Spleen (tissue), 11 donors: ENCODE results near the gene CTBP1. TPM values are rescaled to one million over a fixed set of nuclear protein-coding genes. Genes with fewer than 3 reads are reported as not detected.

Experiments used
- DNase-seq: peaks from one replicate; pipeline ENCODE4 v3.0.0-alpha.2; 2020
- H3K27ac ChIP-seq, 8 donors: fragments of 200-600 bp; sonication (generic) in 7 of 8; 1 replicate in 4 of 8; 2 replicates in 4 of 8; pipeline versions ENCODE4 v1.5.0 to v1.8.0; 2016 to 2021; ENCODE audit warnings: inconsistent platforms in 4 of 8, mild to moderate bottlenecking in 4 of 8, moderate library complexity in 1 of 8
- H3K27me3 ChIP-seq, 7 donors: fragments of 200-600 bp; sonication (generic) in 6 of 7; replicated peaks in 1 of 7; 1 replicate in 4 of 7; 2 replicates in 3 of 7; pipeline versions ENCODE4 v1.5.0 to v1.8.0; 2016 to 2021; ENCODE audit warnings: inconsistent platforms in 3 of 7, mild to moderate bottlenecking in 1 of 7
- H3K36me3 ChIP-seq, 6 donors: fragments of 200-600 bp; sonication (generic) in 5 of 6; 1 replicate in 4 of 6; 2 replicates in 2 of 6; pipeline versions ENCODE4 v1.5.0 to v1.8.0; 2016 to 2021; ENCODE audit warnings: inconsistent platforms in 2 of 6
- H3K4me1 ChIP-seq, 6 donors: fragments of 200-600 bp; sonication (generic) in 5 of 6; 1 replicate in 3 of 6; 2 replicates in 3 of 6; pipeline versions ENCODE4 v1.5.0 to v1.8.0; 2016 to 2021; ENCODE audit warnings: inconsistent platforms in 3 of 6
- H3K4me3 ChIP-seq, 8 donors: fragments of 200-600 bp; sonication (generic) in 7 of 8; 1 replicate in 4 of 8; 2 replicates in 4 of 8; pipeline versions ENCODE4 v1.5.0 to v1.8.0; 2016 to 2021; ENCODE audit warnings: inconsistent platforms in 4 of 8, mild to moderate bottlenecking in 4 of 8, moderate library complexity in 2 of 8
- H3K9me3 ChIP-seq, 8 donors: fragments of 200-600 bp; sonication (generic) in 7 of 8; 1 replicate in 4 of 8; 2 replicates in 4 of 8; pipeline versions ENCODE4 v1.5.0 to v1.8.0; 2016 to 2021; ENCODE audit warnings: inconsistent platforms in 4 of 8
- CTCF ChIP-seq, 11 experiments: fragments of 200-600 bp in 7 of 11; fragments of 450-650 bp in 4 of 11; sonication (generic) in 4 of 11; IDR thresholded peaks in 8 of 11; conservative IDR thresholded peaks in 3 of 11; 1 replicate in 7 of 11; 2 replicates in 4 of 11; pipeline versions ENCODE4 v1.4.0 to v1.8.0; 2016 to 2021; ENCODE audit warnings: antibody characterized with exemption in 11 of 11, inconsistent platforms in 4 of 11, mild to moderate bottlenecking in 1 of 11
- POLR2A ChIP-seq, 3 donors: fragments of 450-650 bp; IDR thresholded peaks; one replicate each; pipeline ENCODE4 v1.5.1; 2017; ENCODE audit warnings: antibody characterized with exemption in 3 of 3, mild to moderate bottlenecking in 1 of 3
- POLR2AphosphoS5 ChIP-seq, 3 donors: sonication (generic); formaldehyde crosslinking; IDR thresholded peaks; one replicate each; pipeline ENCODE4 v1.5.1; 2017; ENCODE audit warnings: antibody characterized with exemption in 3 of 3
- WGBS, 5 donors: extraction: QIAGEN DNeasy Blood & Tissue Kit in 3 of 5; methylation state at CpG; one replicate each; pipeline versions ENCODE4 v1.1.5 to v1.1.7; 2013 to 2018; 5-methylcytosine and 5-hydroxymethylcytosine counted together
- intact Hi-C: fragments of 100-400 bp; cut with DNase I; formaldehyde crosslinking; loops from one replicate; pipeline ENCODE4 v1.15.0; 2023; ENCODE audit warnings: low total_unique reads
- polyA plus RNA-seq, 3 donors: library from polyadenylated mRNA; stranded (reverse); fragments of 200-250 nt; gene quantifications; one replicate each; pipeline ENCODE4 v1.2.1, GENCODE V29; 2013
- total RNA-seq, 7 donors: library from RNA; depleted of rRNA in 3 of 7; stranded (reverse); fragments of >200 nt in 3 of 7; fragmentation: NEBNext Ultra II Directional in 4 of 7; extraction: Animal tissue kit (Norgen Biotek cat#: 25700) in 4 of 7; gene quantifications; one replicate each; pipeline versions ENCODE4 v1.1.0 to v1.2.1, GENCODE V29; 2016 to 2021
- donor health status: healthy with polysubstance abuse.
- donor health status: DM: no; HTN: no; CAD: no; lungs with moderate emphysema.
- donor health status: DM: no; HTN: no; CAD: no.
- donor health status: Bipolar disorder and iron deficiency.
- donor health status: healthy.
- donor health status: DM: no; HTN: no; CAD: no.
- donor health status: DM: yes; HTN: yes; CAD: no.

CTBP1 gene
- total and polyA plus RNA-seq, 10 donors, result 101 to 226 (median 187) TPM

GRCh38 chr4:1206299-1207156, 42.4 kb downstream of the CTBP1 start:
- peak overlapping the region in 2 of 8 donors; percentile 92 for H3K27ac ChIP-seq
- peaks cover 27 to 100% (median 82%) of the 10 kb centered on the region in 6 donors for H3K4me1 ChIP-seq
- intact Hi-C loops, result no loop called here

GRCh38 chr4:1205586-1206298, 43.2 kb downstream of the CTBP1 start:
- WGBS, 5 donors, result 86 to 93% (median 90%) methylated on average over 9 to 17 of the region's 17 CpGs
- Histone ChIP-seq H3K4me1 (peaks cover 31 to 100% (median 86%) of the 10 kb centered on the region in 6 donors), H3K4me3 (no peak overlapping the region), H3K27ac (peak overlapping the region in 4 of 8 donors; percentile 47 to 92 (median 91)), H3K36me3 (peaks cover 0 to 30% (median 4%) of the 10 kb centered on the region in 6 donors), H3K27me3 (no peaks in the 10 kb centered on the region), H3K9me3 (no peaks in the 10 kb centered on the region)
- intact Hi-C loops, result no loop called here
- DNase-seq, result peak; percentile 75
- TF ChIP-seq CTCF (IDR thresholded peaks at IDR 0.05 in 8 of 11, conservative IDR thresholded peaks at IDR 0.05 in 3 of 11) (no peak), POLR2A (IDR thresholded peaks at IDR 0.05) (no peak), POLR2AphosphoS5 (IDR thresholded peaks at IDR 0.05) (no peak)

More at GRCh38 chr4:1206299-1207156, 42.4 kb downstream of the CTBP1 start:
- WGBS, 5 donors, result 86 to 94% (median 91%) methylated on average over 16 to 21 of the region's 21 CpGs
- Histone ChIP-seq H3K9me3 (no peaks in the 10 kb centered on the region), H3K4me3 (no peak overlapping the region), H3K36me3 (peaks cover 0 to 37% (median 12%) of the 10 kb centered on the region in 6 donors), H3K27me3 (no peaks in the 10 kb centered on the region)
- peak; percentile 78 for DNase-seq
- TF ChIP-seq CTCF (IDR thresholded peaks at IDR 0.05 in 8 of 11, conservative IDR thresholded peaks at IDR 0.05 in 3 of 11), result no peak
- no peak for TF ChIP-seq POLR2AphosphoS5 (IDR thresholded peaks at IDR 0.05)
- TF ChIP-seq POLR2A (IDR thresholded peaks at IDR 0.05), result no peak

GRCh38 chr4:1204828-1205585, 43.9 kb downstream of the CTBP1 start:
- 68 to 82% (median 74%) methylated on average over 22 to 25 of the region's 25 CpGs for WGBS, 5 donors
- intact Hi-C loops, result no loop called here
- Histone ChIP-seq H3K36me3 (peaks cover 0 to 22% (median 0%) of the 10 kb centered on the region in 6 donors), H3K27ac (peak overlapping the region in 5 of 8 donors; percentile 82 to 96 (median 92)), H3K4me1 (peaks cover 31 to 100% (median 90%) of the 10 kb centered on the region in 6 donors), H3K27me3 (no peaks in the 10 kb centered on the region), H3K4me3 (no peak overlapping the region), H3K9me3 (no peaks in the 10 kb centered on the region)
- TF ChIP-seq POLR2A (IDR thresholded peaks at IDR 0.05) (no peak), POLR2AphosphoS5 (IDR thresholded peaks at IDR 0.05) (peak; percentile 56 to 82 (median 77))
- peak; percentile 85 for DNase-seq

- Histone ChIP-seq H3K27me3 (no peaks in the 10 kb centered on the region), H3K36me3 (peaks cover 0 to 16% (median 0%) of the 10 kb centered on the region in 6 donors), H3K27ac (peak overlapping the region in 6 of 8 donors; percentile 74 to 96 (median 91)), H3K4me3 (no peak overlapping the region), H3K9me3 (no peaks in the 10 kb centered on the region), H3K4me1 (peaks cover 31 to 100% (median 91%) of the 10 kb centered on the region in 6 donors)
- DNase-seq, result peak; percentile 71
- 91 to 95% (median 92%) methylated on average over 21 of the region's 21 CpGs for WGBS, 5 donors
- TF ChIP-seq CTCF (IDR thresholded peaks at IDR 0.05 in 8 of 11, conservative IDR thresholded peaks at IDR 0.05 in 3 of 11), result no peak
- no peak for TF ChIP-seq POLR2AphosphoS5 (IDR thresholded peaks at IDR 0.05)
- TF ChIP-seq POLR2A (IDR thresholded peaks at IDR 0.05), result no peak
- intact Hi-C loops, result no loop called here
Measured at GRCh38 chr4:1204286-1204827, 44.6 kb downstream of the CTBP1 start.
